Muscle layer of duodenum (tissue), 2 donors: ENCODE data around the gene NRSN2.
"Not testable (repeated sequence)": the region's sequence is repeated elsewhere in the genome, so short reads cannot be mapped to it uniquely, and the experiment has no call there.

ENCODE experiments used
- H3K27ac ChIP-seq: one replicate; pipeline ENCODE4 v1.7.0; 2013; ENCODE audit warnings: mild to moderate bottlenecking, low read length
- H3K27me3 ChIP-seq: one replicate; pipeline ENCODE4 v1.7.0; 2013; ENCODE audit warnings: low read depth, mild to moderate bottlenecking, control low read depth, low read length
- H3K36me3 ChIP-seq, 2 donors: one replicate each; pipeline ENCODE4 v1.7.0; 2013; ENCODE audit warnings: low read length in 2 of 2, control low read depth in 1 of 2, mild to moderate bottlenecking in 1 of 2; ENCODE audit not compliant: insufficient read depth in 2 of 2, control insufficient read depth in 1 of 2
- H3K4me1 ChIP-seq, 2 donors: one replicate each; pipeline ENCODE4 v1.7.0; 2013; ENCODE audit warnings: low read length in 2 of 2, mild to moderate bottlenecking in 2 of 2, control low read depth in 1 of 2, moderate library complexity in 1 of 2; ENCODE audit not compliant: insufficient read depth in 2 of 2, control insufficient read depth in 1 of 2
- H3K4me3 ChIP-seq, 2 donors: one replicate each; pipeline ENCODE4 v1.7.0; 2013; ENCODE audit warnings: low read length in 2 of 2, low read depth in 1 of 2, mild to moderate bottlenecking in 1 of 2
- H3K9me3 ChIP-seq, 2 donors: one replicate each; pipeline ENCODE4 v1.7.0; 2013; ENCODE audit warnings: low read length in 2 of 2, control low read depth in 1 of 2, mild to moderate bottlenecking in 1 of 2; ENCODE audit not compliant: control insufficient read depth in 1 of 2
- donor health status: healthy.

Gene NRSN2

GRCh38 chr20:382291-383115 is 35.6 kb downstream of the NRSN2 start:
- H3K36me3 ChIP-seq = no peaks in the 10 kb centered on the region
- no peak overlapping the region for H3K27ac ChIP-seq
- no peaks in the 10 kb centered on the region for H3K9me3 ChIP-seq
- no peaks in the 10 kb centered on the region for H3K27me3 ChIP-seq
- peaks cover 0 to 5% of the 10 kb centered on the region in 2 donors for H3K4me1 ChIP-seq
- H3K4me3 ChIP-seq = peak overlapping the region in 1 of 2 donors; percentile 72

- Histone ChIP-seq H3K27ac (no peak overlapping the region), H3K36me3 (peaks cover 5 to 13% of the 10 kb centered on the region in 2 donors), H3K4me1 (peaks cover 0 to 5% of the 10 kb centered on the region in 2 donors), H3K27me3 (no peaks in the 10 kb centered on the region), H3K9me3 (no peaks in the 10 kb centered on the region), H3K4me3 (no peak overlapping the region)
Measured at GRCh38 chr20:383889-384288, 37.0 kb downstream of the NRSN2 start.

- Histone ChIP-seq H3K27ac (no peak overlapping the region), H3K27me3 (no peaks in the 10 kb centered on the region), H3K4me3 (no peak overlapping the region), H3K4me1 (peaks cover 0 to 5% of the 10 kb centered on the region in 2 donors), H3K36me3 (peaks cover 5 to 20% of the 10 kb centered on the region in 2 donors), H3K9me3 (no peaks in the 10 kb centered on the region)
Measured at GRCh38 chr20:384723-385122, 37.8 kb downstream of the NRSN2 start.

GRCh38 chr20:385448-385847 is 38.5 kb downstream of the NRSN2 start:
- no peak overlapping the region for H3K27ac ChIP-seq
- H3K4me3 ChIP-seq = no peak overlapping the region
- peaks cover 0 to 5% of the 10 kb centered on the region in 2 donors for H3K4me1 ChIP-seq
- H3K36me3 ChIP-seq = peaks cover 5 to 23% of the 10 kb centered on the region in 2 donors
- H3K9me3 ChIP-seq = no peaks in the 10 kb centered on the region
- no peaks in the 10 kb centered on the region for H3K27me3 ChIP-seq

- peaks cover 5 to 28% of the 10 kb centered on the region in 2 donors for H3K36me3 ChIP-seq
- H3K27ac ChIP-seq, H3K4me1 ChIP-seq, H3K9me3 ChIP-seq, H3K27me3 ChIP-seq, H3K4me3 ChIP-seq: not testable (repeated sequence)
Measured at GRCh38 chr20:386634-387033, 39.7 kb downstream of the NRSN2 start.

- Histone ChIP-seq H3K27ac (no peak overlapping the region), H3K27me3 (no peaks in the 10 kb centered on the region), H3K4me3 (no peak overlapping the region), H3K4me1 (no peaks in the 10 kb centered on the region), H3K9me3 (no peaks in the 10 kb centered on the region), H3K36me3 (peaks cover 5 to 28% of the 10 kb centered on the region in 2 donors)
Measured at GRCh38 chr20:387520-387919, 40.6 kb downstream of the NRSN2 start.

- peaks cover 5 to 28% of the 10 kb centered on the region in 2 donors for H3K36me3 ChIP-seq
- no peaks in the 10 kb centered on the region for H3K4me1 ChIP-seq
- H3K9me3 ChIP-seq = no peaks in the 10 kb centered on the region
- no peak overlapping the region for H3K27ac ChIP-seq
- H3K4me3 ChIP-seq = no peak overlapping the region
- no peaks in the 10 kb centered on the region for H3K27me3 ChIP-seq
Measured at GRCh38 chr20:388034-388994, 41.4 kb downstream of the NRSN2 start.

GRCh38 chr20:389220-389619 is 42.3 kb downstream of the NRSN2 start:
- Histone ChIP-seq H3K4me3 (no peak overlapping the region), H3K9me3 (no peaks in the 10 kb centered on the region), H3K27ac (no peak overlapping the region), H3K36me3 (peaks cover 8 to 28% of the 10 kb centered on the region in 2 donors), H3K27me3 (no peaks in the 10 kb centered on the region), H3K4me1 (no peaks in the 10 kb centered on the region)

- Histone ChIP-seq H3K4me1 (no peaks in the 10 kb centered on the region), H3K36me3 (peaks cover 12 to 32% of the 10 kb centered on the region in 2 donors), H3K9me3 (no peaks in the 10 kb centered on the region), H3K27me3 (no peaks in the 10 kb centered on the region), H3K27ac (no peak overlapping the region), H3K4me3 (no peak overlapping the region)
Measured at GRCh38 chr20:391041-391711, 44.3 kb downstream of the NRSN2 start.

GRCh38 chr20:393296-393695 is 46.4 kb downstream of the NRSN2 start:
- not testable (repeated sequence) for H3K4me3 ChIP-seq, H3K4me1 ChIP-seq, H3K27ac ChIP-seq, H3K9me3 ChIP-seq, H3K27me3 ChIP-seq
- H3K36me3 ChIP-seq = peaks cover 12 to 36% of the 10 kb centered on the region in 2 donors

- Histone ChIP-seq H3K4me1 (no peaks in the 10 kb centered on the region), H3K9me3 (no peaks in the 10 kb centered on the region), H3K36me3 (peaks cover 10 to 18% of the 10 kb centered on the region in 2 donors), H3K27ac (no peak overlapping the region), H3K4me3 (no peak overlapping the region), H3K27me3 (no peaks in the 10 kb centered on the region)
Measured at GRCh38 chr20:396252-396618, 49.3 kb downstream of the NRSN2 start.
